ENCODE data around the gene PPP6C. TPM values are rescaled to one million over a fixed set of nuclear protein-coding genes. Genes with fewer than 3 reads are reported as not detected.
"Not testable (repeated sequence)": the region's sequence is repeated elsewhere in the genome, so short reads cannot be mapped to it uniquely, and the experiment has no call there.

The PPP6C gene
- total RNA-seq, 1 donor from 2014 or later, result 15.1 TPM

GRCh38 chr9:125183054-125183453 is 6.5 kb downstream of the PPP6C start:
- DNase-seq (ENCODE audit: low read depth, low spot score), result peak; percentile 27

DNA sequence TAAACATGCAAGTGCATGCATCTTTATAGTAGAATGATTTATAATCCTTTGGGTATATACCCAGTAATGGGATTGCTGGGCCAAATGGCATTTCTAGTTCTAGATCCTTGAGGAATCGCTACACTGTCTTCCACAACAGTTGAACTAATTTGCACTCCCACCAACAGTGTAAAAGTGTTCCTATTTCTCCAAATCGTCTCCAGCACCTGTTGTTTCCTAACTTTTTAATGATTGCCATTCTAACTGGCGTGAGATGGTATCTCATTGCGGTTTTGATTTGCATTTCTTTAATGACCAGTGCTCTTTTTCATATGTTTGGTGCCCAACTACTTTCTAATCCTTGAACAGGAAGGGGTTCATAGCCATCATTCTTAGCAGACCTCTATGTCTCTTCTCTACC is 7.8 kb downstream of the PPP6C start:
- DNase-seq (ENCODE audit: low read depth, low spot score), result not testable (repeated sequence)

DNA sequence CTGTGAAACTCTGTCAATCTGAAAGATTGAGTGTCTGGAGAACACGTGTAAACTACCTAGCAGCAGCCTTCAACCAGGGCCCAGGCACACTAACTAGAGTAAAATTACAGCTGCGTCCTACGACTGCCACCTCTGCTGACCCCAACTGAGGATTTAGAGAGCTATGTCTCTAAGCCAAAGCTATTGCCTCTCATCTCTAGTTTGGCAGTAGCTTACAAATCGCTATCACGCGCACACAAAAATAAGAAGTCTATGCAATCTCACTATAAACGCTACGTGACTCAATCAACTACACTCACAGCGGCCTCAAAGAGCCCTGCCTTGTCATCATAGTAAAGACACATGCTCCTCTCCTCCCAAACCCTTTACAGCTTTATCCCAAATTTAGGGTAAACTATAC is 8.7 kb downstream of the PPP6C start:
- no peak for DNase-seq (ENCODE audit: low read depth, low spot score)

GRCh38 chr9:125179776-125180175 is 9.8 kb downstream of the PPP6C start:
- not testable (repeated sequence) for DNase-seq (ENCODE audit: low read depth, low spot score)

DNA sequence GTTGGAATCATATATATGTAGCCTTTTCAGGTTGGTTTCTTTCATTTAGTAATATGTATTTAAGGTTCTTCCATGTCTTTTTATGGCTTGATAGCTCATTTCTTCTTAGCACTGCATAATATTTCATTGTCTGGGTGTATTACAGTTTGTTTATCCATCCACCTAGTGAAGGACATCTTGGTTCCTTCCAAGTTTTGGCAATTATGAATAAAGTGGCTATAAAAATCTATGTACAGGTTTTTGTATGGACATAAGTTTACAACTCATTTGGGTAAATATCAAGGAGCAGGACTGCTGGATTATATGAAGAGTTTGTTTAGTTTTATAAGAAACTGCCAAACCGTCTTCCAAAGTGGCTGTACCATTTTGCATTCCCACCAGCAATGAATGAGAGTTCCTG is 11.7 kb downstream of the PPP6C start:
- DNase-seq (ENCODE audit: low read depth, low spot score), result no peak

GRCh38 chr9:125176636-125177035 is 13.0 kb downstream of the PPP6C start:
- DNase-seq (ENCODE audit: low read depth, low spot score), result no peak

GRCh38 chr9:125172031-125172755 is 17.4 kb downstream of the PPP6C start:
- peak; percentile 41 for DNase-seq (ENCODE audit: low read depth, low spot score)

DNA sequence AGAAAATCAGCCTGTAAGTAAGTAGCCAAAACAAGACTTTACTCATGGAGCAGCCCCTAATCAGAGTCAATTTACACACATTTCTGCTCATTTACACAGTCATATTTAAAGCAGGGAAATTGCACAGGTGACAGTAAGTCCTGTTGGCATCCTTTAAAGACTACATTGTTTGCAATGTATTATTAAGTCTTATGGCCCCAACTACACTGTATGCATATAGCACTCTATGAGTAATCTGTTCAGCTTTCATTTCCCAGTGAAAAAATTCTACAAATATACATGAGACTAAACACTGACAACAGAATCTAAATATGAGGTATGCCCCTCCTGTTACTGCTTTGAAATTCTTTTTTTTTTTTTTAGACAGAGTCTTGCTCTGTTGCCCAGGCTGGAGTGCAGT is 19.7 kb downstream of the PPP6C start:
- DNase-seq (ENCODE audit: low read depth, low spot score), result no peak

DNA sequence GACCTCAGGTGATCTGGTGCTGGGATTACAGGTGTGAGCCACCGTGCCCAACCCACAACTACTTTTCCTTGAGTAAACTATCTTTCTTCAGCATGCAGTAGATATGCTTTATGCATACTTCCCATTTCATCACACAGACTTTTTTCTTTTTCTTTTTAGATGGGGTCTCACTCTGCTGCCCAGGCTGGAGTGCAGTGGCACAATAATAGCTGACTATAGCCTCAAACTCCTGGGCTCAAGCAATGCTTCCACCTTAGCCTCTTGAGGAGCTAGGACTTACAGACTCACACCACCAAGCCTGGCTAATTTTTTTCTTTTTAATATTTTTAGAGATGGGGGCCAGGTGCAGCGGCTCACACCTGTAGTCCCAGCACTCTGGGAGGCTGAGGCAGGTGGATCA is 22.8 kb downstream of the PPP6C start:
- no peak for DNase-seq (ENCODE audit: low read depth, low spot score)

GRCh38 chr9:125162891-125163290 is 26.7 kb downstream of the PPP6C start:
- not testable (repeated sequence) for DNase-seq (ENCODE audit: low read depth, low spot score)

DNA sequence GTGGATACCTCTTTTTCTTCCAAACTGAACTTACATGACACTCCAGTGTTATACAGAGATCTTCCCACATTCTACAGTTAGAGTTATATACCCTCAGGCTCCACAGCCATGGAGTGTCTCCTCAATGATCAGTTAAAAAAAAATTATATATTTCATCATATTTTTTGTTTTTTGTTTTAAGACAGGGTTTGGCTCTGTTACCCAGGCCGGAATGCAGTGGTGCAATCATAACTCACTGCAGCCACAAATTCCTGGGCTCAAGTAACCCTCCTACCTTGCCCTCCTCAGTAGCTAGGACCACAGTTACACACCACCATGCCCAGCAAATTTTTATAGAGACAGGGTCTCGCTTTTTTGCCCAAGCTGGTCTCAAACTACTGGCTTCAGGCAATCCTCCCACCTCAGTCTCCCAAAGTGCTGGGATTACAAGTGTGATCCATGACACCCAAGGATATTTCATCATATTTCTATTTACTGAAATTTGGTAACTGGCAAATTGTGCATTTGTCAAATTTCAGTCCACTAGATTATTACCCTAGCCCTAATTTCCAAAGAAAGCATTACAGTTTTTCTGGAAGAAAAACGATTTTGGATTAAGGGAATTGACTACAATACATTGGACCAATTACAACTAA is 28.2 kb downstream of the PPP6C start:
- no peak for DNase-seq (ENCODE audit: low read depth, low spot score)

- DNase-seq (ENCODE audit: low read depth, low spot score), result no peak
Measured at GRCh38 chr9:125160750-125161149, 28.9 kb downstream of the PPP6C start.

DNA sequence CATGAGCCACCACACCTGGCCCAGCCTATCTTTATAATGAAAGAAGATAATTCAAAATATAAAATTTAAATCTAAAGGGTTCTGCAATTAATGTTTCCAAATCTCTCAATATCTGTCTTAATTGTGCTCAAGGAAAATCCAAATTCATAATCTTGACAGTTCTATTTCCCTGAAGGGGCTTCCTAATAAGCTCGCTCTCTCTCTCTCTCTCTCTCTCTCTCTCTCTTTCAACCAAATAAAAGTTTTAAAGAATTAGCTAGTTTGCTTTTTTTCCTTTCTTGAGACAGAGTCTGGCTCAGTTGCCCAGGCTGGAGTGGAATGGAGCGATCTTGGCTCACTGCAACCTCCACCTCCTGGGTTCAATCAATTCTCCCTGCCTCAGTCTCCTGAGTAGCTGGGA is 33.1 kb downstream of the PPP6C start:
- no peak for DNase-seq (ENCODE audit: low read depth, low spot score)

DNA sequence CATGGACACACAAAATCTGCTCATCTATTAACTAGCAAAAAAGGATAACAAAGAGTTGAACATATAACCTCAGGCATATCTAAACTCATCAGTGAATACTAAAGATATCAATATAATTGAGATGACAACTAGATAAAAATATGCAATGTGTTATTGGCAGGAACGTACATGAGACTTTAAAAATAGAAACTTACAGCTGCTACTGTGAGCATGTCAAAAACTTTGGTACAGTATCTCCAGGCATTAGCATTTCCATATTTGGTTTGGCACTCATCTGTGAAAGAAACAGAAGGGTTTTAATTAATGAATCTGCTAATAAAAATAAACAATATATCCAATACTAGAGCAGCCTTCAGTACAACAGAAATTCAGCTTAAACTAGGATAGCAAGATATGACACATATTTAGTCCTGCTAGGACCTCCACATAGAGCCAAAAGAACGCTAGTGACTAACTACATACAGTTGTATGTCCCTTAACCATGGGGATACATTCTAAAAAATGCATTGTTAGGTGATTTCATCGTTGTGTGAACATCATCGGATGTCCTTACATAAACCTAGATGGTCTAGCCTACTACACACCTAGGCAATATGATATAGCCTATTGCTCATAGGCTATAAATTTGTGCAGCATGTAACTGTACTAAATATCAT is 35.8 kb downstream of the PPP6C start:
- DNase-seq (ENCODE audit: low read depth, low spot score), result no peak

DNA sequence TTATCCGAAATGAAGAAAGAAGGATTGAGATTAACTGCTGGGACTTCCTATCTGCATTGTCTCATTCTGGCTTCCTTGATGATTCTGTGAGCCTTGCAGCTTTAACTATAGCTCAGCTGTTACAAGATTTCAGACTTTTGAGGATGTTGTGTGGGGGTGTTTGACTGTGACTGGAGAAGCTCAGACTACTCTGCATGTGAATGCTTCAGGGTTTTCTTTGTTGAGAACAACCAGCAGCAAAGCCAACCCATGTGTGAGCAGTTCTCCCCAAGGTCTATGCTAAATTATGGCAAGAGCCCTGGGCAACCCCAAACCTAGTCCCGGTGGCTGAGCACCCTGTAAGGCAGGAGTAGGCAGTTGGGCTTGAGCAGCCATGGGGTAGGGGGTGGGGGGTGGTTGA is 37.9 kb downstream of the PPP6C start:
- DNase-seq (ENCODE audit: low read depth, low spot score), result no peak

- DNase-seq (ENCODE audit: low read depth, low spot score), result no peak
Measured at GRCh38 chr9:125150349-125151245, 39.0 kb downstream of the PPP6C start.

DNA sequence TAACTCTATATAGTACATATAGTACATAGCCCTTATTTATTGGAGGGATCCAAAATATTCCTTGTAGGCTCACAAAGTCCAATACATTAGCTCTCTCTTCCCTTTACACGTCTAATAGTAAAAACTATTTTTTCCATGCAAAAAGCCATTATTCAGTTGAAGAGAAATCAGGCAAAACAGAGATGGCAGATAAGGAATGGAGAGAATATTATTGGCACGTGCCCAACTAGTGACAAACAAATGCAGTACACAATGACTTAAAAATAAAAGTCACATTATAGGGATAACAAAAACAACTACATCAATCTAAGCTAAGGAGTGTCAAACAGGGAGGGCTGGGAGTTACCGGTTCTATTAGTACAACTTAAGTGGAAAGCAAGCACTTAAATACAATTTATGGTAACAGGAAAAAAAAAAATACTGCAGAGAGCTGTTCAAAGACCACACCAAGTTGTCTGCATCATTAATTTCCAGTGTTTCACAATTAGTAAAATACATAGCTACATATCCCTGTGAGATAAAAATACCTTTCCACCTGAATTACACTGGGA is 42.1 kb downstream of the PPP6C start:
- DNase-seq (ENCODE audit: low read depth, low spot score), result no peak

DNA sequence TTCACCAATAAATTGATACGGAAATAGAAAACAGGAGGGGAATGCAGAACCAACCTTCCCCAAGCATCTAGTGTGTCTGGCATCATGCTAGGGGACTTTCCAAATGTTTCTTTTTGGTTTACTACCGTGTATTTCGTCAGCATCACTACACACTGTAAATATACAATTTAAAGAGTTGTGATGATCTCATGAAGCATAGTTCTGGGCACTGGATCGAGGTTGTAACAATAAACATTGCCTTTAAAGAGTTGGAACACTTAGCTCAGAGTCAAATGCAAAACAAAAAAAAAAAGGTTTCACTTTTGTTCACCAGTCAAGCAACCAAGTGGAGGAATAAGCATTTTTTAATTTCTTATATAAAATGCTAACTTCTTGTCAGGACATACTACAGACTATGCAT is 43.4 kb downstream of the PPP6C start:
- no peak for DNase-seq (ENCODE audit: low read depth, low spot score)

GRCh38 chr9:125145425-125145824 is 44.2 kb downstream of the PPP6C start:
- DNase-seq (ENCODE audit: low read depth, low spot score), result no peak

DNA sequence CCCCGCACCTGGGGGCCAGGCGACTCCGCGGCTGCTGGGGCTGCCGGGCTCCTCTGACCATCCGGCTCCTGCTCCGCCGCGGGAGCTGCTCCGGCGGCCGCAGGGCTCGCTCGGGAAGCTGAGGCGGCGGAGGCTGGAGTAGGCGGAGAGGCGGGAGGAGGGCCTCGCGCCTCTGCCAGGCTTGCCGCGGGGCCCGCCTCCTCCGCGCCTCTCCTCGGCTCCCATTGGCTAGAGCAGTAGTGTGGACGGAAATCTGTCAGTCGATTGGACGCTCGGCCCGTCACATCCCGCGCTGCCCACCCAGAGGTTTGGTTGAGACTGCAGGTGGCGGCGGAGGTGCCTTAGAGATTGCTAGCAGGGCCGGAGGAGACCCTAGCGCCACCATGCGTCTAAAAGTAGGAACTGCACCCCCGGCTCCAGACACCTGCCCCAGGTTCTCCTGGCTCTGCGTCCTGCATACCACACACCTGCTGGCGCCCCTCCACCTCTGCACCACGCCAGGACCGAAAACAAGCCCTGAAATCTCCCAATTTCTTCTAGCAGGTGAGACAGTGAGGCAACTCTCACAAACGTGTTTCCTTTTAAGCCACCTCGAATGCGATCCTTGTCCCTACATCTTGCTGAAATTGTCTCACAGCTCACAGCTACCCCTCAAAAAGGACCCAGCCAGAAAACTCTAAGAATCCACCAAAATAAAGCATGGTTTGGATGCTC is 46.1 kb downstream of the PPP6C start, which contains the start of gene SCAI:
SCAI (minus strand) TSS at position 152 of the 714 bp plus-strand sequence; CDS start at position 61, 91 bp downstream.
- peak; percentile 97 for DNase-seq (ENCODE audit: low read depth, low spot score)
